Stimulated activated CD4-positive, alpha-beta T cell treated with anti-CD3 and anti-CD28 coated beads, Interleukin-4, amount 100 ng/mL, for 24 hours (primary cell): Measurements from ENCODE around the gene B3GALNT2.
"Not testable (repeated sequence)": the region's sequence is repeated elsewhere in the genome, so short reads cannot be mapped to it uniquely, and the experiment has no call there.

ENCODE experiments used
- DNase-seq: peaks from one replicate; pipeline ENCODE4 v3.0.0-alpha.2; 2020

The B3GALNT2 gene

GRCh38 chr1:235504122-235504493, at the start of gene B3GALNT2:
TSS of gene B3GALNT2 (minus strand) at chr1:235504452. CDS start at chr1:235504252, 200 bp downstream.
- DNase-seq, result no peak

- DNase-seq, result no peak
Measured at GRCh38 chr1:235553112-235553551, 48.9 kb upstream of the B3GALNT2 start.

GRCh38 chr1:235552146-235552716, 48.0 kb upstream of the B3GALNT2 start:
- no peak for DNase-seq

GRCh38 chr1:235549351-235550139, 45.3 kb upstream of the B3GALNT2 start:
- no peak for DNase-seq

- DNase-seq, result not testable (repeated sequence)
Measured at GRCh38 chr1:235546369-235547155, 42.3 kb upstream of the B3GALNT2 start.

GRCh38 chr1:235545292-235545930, 41.2 kb upstream of the B3GALNT2 start:
- no peak for DNase-seq

- DNase-seq, result not testable (repeated sequence)
Measured at GRCh38 chr1:235542845-235543244, 38.6 kb upstream of the B3GALNT2 start.

- DNase-seq, result no peak
Measured at GRCh38 chr1:235533476-235534168, 29.4 kb upstream of the B3GALNT2 start.

- no peak for DNase-seq
Measured at GRCh38 chr1:235532360-235532759, 28.1 kb upstream of the B3GALNT2 start.

GRCh38 chr1:235527196-235527814, 23.1 kb upstream of the B3GALNT2 start:
- no peak for DNase-seq

- DNase-seq, result no peak
Measured at GRCh38 chr1:235525314-235525713, 21.1 kb upstream of the B3GALNT2 start.

GRCh38 chr1:235516862-235517446, 12.7 kb upstream of the B3GALNT2 start:
- no peak for DNase-seq

GRCh38 chr1:235515844-235516512, 11.7 kb upstream of the B3GALNT2 start:
- no peak for DNase-seq

- DNase-seq, result peak; percentile 62
Measured at GRCh38 chr1:235513495-235514366, 9.5 kb upstream of the B3GALNT2 start.

- no peak for DNase-seq
Measured at GRCh38 chr1:235511470-235512240, 7.4 kb upstream of the B3GALNT2 start.

- no peak for DNase-seq
Measured at GRCh38 chr1:235510823-235511222, 6.6 kb upstream of the B3GALNT2 start.

- DNase-seq, result no peak
Measured at GRCh38 chr1:235507623-235508022, 3.4 kb upstream of the B3GALNT2 start.

GRCh38 chr1:235504494-235505222, 406 bp upstream of the B3GALNT2 start:
- peak; percentile 99 for DNase-seq
